Loucy (cell line): ENCODE measurements around the gene SPHK2.

ENCODE experiments used
- EZH2phosphoT487 ChIP-seq: fragments of 200-600 bp; IDR thresholded peaks from 2 replicates; pipeline ENCODE4 v1.6.1; 2018; ENCODE audit warnings: antibody characterized with exemption, mild to moderate bottlenecking, moderate library complexity, borderline replicate concordance
- TF ChIP-seq, protein P1 (sequence below): fragments of 200-600 bp; sonication (generic); conservative IDR thresholded peaks from 2 replicates; pipeline ENCODE4 v1.5.1; 2014; ENCODE audit warnings: mild to moderate bottlenecking, antibody characterized with exemption, low read length

DNA sequence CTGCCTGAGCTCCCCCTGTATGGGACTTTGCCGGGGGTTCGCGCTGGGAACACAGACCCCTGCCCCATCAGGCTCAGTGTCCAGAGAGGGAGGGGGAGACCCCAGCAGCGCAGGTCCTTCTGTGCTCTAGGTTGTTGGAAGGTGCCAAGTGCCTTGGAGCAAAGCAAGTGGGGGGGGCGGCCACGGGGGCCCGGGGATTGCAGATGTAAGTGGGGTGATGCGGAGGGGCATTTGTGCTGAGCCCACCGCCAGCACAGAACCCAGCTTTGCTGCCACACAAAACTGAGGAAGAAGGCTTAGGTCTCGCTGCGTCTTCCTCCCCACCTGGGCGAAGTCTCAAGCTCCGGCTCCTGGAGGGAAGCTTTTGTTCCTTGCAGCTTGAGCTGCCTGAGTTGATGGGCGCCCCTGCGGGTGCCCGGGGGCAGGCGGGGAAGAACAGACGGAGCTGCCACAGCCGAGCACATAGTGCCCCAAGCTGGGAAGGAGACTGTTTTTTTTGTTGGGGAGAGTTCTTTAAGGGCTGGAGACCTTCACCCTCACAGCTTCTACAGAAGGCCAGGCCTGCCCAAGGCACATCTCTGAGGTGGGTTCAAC lies 55.0 kb downstream of the SPHK2 start:
- TF ChIP-seq, protein P1, sequence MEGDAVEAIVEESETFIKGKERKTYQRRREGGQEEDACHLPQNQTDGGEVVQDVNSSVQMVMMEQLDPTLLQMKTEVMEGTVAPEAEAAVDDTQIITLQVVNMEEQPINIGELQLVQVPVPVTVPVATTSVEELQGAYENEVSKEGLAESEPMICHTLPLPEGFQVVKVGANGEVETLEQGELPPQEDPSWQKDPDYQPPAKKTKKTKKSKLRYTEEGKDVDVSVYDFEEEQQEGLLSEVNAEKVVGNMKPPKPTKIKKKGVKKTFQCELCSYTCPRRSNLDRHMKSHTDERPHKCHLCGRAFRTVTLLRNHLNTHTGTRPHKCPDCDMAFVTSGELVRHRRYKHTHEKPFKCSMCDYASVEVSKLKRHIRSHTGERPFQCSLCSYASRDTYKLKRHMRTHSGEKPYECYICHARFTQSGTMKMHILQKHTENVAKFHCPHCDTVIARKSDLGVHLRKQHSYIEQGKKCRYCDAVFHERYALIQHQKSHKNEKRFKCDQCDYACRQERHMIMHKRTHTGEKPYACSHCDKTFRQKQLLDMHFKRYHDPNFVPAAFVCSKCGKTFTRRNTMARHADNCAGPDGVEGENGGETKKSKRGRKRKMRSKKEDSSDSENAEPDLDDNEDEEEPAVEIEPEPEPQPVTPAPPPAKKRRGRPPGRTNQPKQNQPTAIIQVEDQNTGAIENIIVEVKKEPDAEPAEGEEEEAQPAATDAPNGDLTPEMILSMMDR, result no peak
- TF ChIP-seq EZH2phosphoT487, result no peak
